ENCODE data around the gene SNRPA. TPM values are rescaled to one million over a fixed set of nuclear protein-coding genes. Genes with fewer than 3 reads are reported as not detected.

The SNRPA gene
- polyA plus RNA-seq, 2 donors = 48.9 to 58.1 TPM

- Histone ChIP-seq H3K9me3 (ENCODE audit: control insufficient read depth in 2 of 2, insufficient read depth in 1 of 2, low read depth in 1 of 2, low read length in 1 of 2) (no peaks in the 10 kb centered on the region), H3K27me3 (ENCODE audit: control insufficient read depth in 1 of 2, insufficient read depth in 2 of 2, low read length in 2 of 2) (no peaks in the 10 kb centered on the region), H3K27ac (ENCODE audit: low read depth in 2 of 2, low read length in 1 of 2) (peak overlapping the region; percentile 76 to 87), H3K4me1 (ENCODE audit: control insufficient read depth in 2 of 2, insufficient read depth in 2 of 2, low read length in 1 of 2) (peaks cover 10 to 16% of the 10 kb centered on the region in 2 donors), H3K4me3 (ENCODE audit: low read depth in 1 of 2, low read length in 2 of 2) (no peak overlapping the region), H3K36me3 (ENCODE audit: control insufficient read depth in 2 of 2, insufficient read depth in 2 of 2, low read length in 1 of 2) (peaks cover 24 to 53% of the 10 kb centered on the region in 2 donors)
- WGBS, 2 donors = 72 to 74% methylated on average over 11 of the region's 11 CpGs
These were observed 15.8 kb upstream of the SNRPA start for GRCh38 chr19:40735013-40735771.

- Histone ChIP-seq H3K27me3 (ENCODE audit: control insufficient read depth in 1 of 2, insufficient read depth in 2 of 2, low read length in 2 of 2) (no peaks in the 10 kb centered on the region), H3K4me1 (ENCODE audit: control insufficient read depth in 2 of 2, insufficient read depth in 2 of 2, low read length in 1 of 2) (peaks cover 13 to 16% of the 10 kb centered on the region in 2 donors), H3K27ac (ENCODE audit: low read depth in 2 of 2, low read length in 1 of 2) (peak overlapping the region; percentile 61 to 70), H3K4me3 (ENCODE audit: low read depth in 1 of 2, low read length in 2 of 2) (no peak overlapping the region), H3K9me3 (ENCODE audit: control insufficient read depth in 2 of 2, insufficient read depth in 1 of 2, low read depth in 1 of 2, low read length in 1 of 2) (no peaks in the 10 kb centered on the region), H3K36me3 (ENCODE audit: control insufficient read depth in 2 of 2, insufficient read depth in 2 of 2, low read length in 1 of 2) (peaks cover 19 to 52% of the 10 kb centered on the region in 2 donors)
- WGBS, 2 donors = 85 to 93% methylated on average over 9 of the region's 9 CpGs
These were observed 14.3 kb upstream of the SNRPA start for GRCh38 chr19:40736661-40737060.

- Histone ChIP-seq H3K27me3 (ENCODE audit: control insufficient read depth in 1 of 2, insufficient read depth in 2 of 2, low read length in 2 of 2) (no peaks in the 10 kb centered on the region), H3K27ac (ENCODE audit: low read depth in 2 of 2, low read length in 1 of 2) (peak overlapping the region in 1 of 2 donors; percentile 70), H3K9me3 (ENCODE audit: control insufficient read depth in 2 of 2, insufficient read depth in 1 of 2, low read depth in 1 of 2, low read length in 1 of 2) (no peaks in the 10 kb centered on the region), H3K4me3 (ENCODE audit: low read depth in 1 of 2, low read length in 2 of 2) (no peak overlapping the region), H3K4me1 (ENCODE audit: control insufficient read depth in 2 of 2, insufficient read depth in 2 of 2, low read length in 1 of 2) (peaks cover 13 to 17% of the 10 kb centered on the region in 2 donors), H3K36me3 (ENCODE audit: control insufficient read depth in 2 of 2, insufficient read depth in 2 of 2, low read length in 1 of 2) (peaks cover 19 to 51% of the 10 kb centered on the region in 2 donors)
- WGBS, 2 donors = 87 to 94% methylated on average over 9 of the region's 9 CpGs
These were observed 13.8 kb upstream of the SNRPA start for GRCh38 chr19:40737102-40737644.

GRCh38 chr19:40739030-40739839 is 11.8 kb upstream of the SNRPA start:
- WGBS, 2 donors = 78 to 79% methylated on average over 22 of the region's 22 CpGs
- H3K27ac ChIP-seq (ENCODE audit: low read depth in 2 of 2, low read length in 1 of 2) = peak overlapping the region; percentile 71 to 75
- H3K4me1 ChIP-seq (ENCODE audit: control insufficient read depth in 2 of 2, insufficient read depth in 2 of 2, low read length in 1 of 2) = peaks cover 15 to 20% of the 10 kb centered on the region in 2 donors
- no peak overlapping the region for H3K4me3 ChIP-seq (ENCODE audit: low read depth in 1 of 2, low read length in 2 of 2)
- peaks cover 9 to 46% of the 10 kb centered on the region in 2 donors for H3K36me3 ChIP-seq (ENCODE audit: control insufficient read depth in 2 of 2, insufficient read depth in 2 of 2, low read length in 1 of 2)
- H3K9me3 ChIP-seq (ENCODE audit: control insufficient read depth in 2 of 2, insufficient read depth in 1 of 2, low read depth in 1 of 2, low read length in 1 of 2) = no peaks in the 10 kb centered on the region
- H3K27me3 ChIP-seq (ENCODE audit: control insufficient read depth in 1 of 2, insufficient read depth in 2 of 2, low read length in 2 of 2) = no peaks in the 10 kb centered on the region

GRCh38 chr19:40739871-40740703 is 10.9 kb upstream of the SNRPA start:
- H3K36me3 ChIP-seq (ENCODE audit: control insufficient read depth in 2 of 2, insufficient read depth in 2 of 2, low read length in 1 of 2) = peaks cover 9 to 47% of the 10 kb centered on the region in 2 donors
- H3K4me3 ChIP-seq (ENCODE audit: low read depth in 1 of 2, low read length in 2 of 2) = no peak overlapping the region
- no peaks in the 10 kb centered on the region for H3K27me3 ChIP-seq (ENCODE audit: control insufficient read depth in 1 of 2, insufficient read depth in 2 of 2, low read length in 2 of 2)
- no peaks in the 10 kb centered on the region for H3K9me3 ChIP-seq (ENCODE audit: control insufficient read depth in 2 of 2, insufficient read depth in 1 of 2, low read depth in 1 of 2, low read length in 1 of 2)
- peak overlapping the region; percentile 71 to 75 for H3K27ac ChIP-seq (ENCODE audit: low read depth in 2 of 2, low read length in 1 of 2)
- WGBS, 2 donors = 65 to 74% methylated on average over 15 to 16 of the region's 16 CpGs
- H3K4me1 ChIP-seq (ENCODE audit: control insufficient read depth in 2 of 2, insufficient read depth in 2 of 2, low read length in 1 of 2) = peaks cover 15 to 18% of the 10 kb centered on the region in 2 donors

GRCh38 chr19:40740747-40741146 is 10.3 kb upstream of the SNRPA start:
- 50 to 58% methylated on average over 6 of the region's 6 CpGs for WGBS, 2 donors

GRCh38 chr19:40741527-40742390 is 9.2 kb upstream of the SNRPA start:
- Histone ChIP-seq H3K9me3 (ENCODE audit: control insufficient read depth in 2 of 2, insufficient read depth in 1 of 2, low read depth in 1 of 2, low read length in 1 of 2) (no peaks in the 10 kb centered on the region), H3K27ac (ENCODE audit: low read depth in 2 of 2, low read length in 1 of 2) (peak overlapping the region; percentile 70 to 72), H3K36me3 (ENCODE audit: control insufficient read depth in 2 of 2, insufficient read depth in 2 of 2, low read length in 1 of 2) (peaks cover 9 to 38% of the 10 kb centered on the region in 2 donors), H3K4me3 (ENCODE audit: low read depth in 1 of 2, low read length in 2 of 2) (no peak overlapping the region), H3K4me1 (ENCODE audit: control insufficient read depth in 2 of 2, insufficient read depth in 2 of 2, low read length in 1 of 2) (peaks cover 12 to 18% of the 10 kb centered on the region in 2 donors), H3K27me3 (ENCODE audit: control insufficient read depth in 1 of 2, insufficient read depth in 2 of 2, low read length in 2 of 2) (no peaks in the 10 kb centered on the region)
- WGBS, 2 donors = 82 to 84% methylated on average over 10 of the region's 10 CpGs

More at GRCh38 chr19:40740747-40741146, 10.3 kb upstream of the SNRPA start:
- Histone ChIP-seq H3K4me1 (ENCODE audit: control insufficient read depth in 2 of 2, insufficient read depth in 2 of 2, low read length in 1 of 2) (peaks cover 12 to 18% of the 10 kb centered on the region in 2 donors), H3K27ac (ENCODE audit: low read depth in 2 of 2, low read length in 1 of 2) (peak overlapping the region; percentile 71 to 75), H3K9me3 (ENCODE audit: control insufficient read depth in 2 of 2, insufficient read depth in 1 of 2, low read depth in 1 of 2, low read length in 1 of 2) (no peaks in the 10 kb centered on the region), H3K36me3 (ENCODE audit: control insufficient read depth in 2 of 2, insufficient read depth in 2 of 2, low read length in 1 of 2) (peaks cover 9 to 41% of the 10 kb centered on the region in 2 donors), H3K27me3 (ENCODE audit: control insufficient read depth in 1 of 2, insufficient read depth in 2 of 2, low read length in 2 of 2) (no peaks in the 10 kb centered on the region), H3K4me3 (ENCODE audit: low read depth in 1 of 2, low read length in 2 of 2) (no peak overlapping the region)

- peak overlapping the region in 1 of 2 donors; percentile 27 for H3K27ac ChIP-seq (ENCODE audit: low read depth in 2 of 2, low read length in 1 of 2)
- no peaks in the 10 kb centered on the region for H3K9me3 ChIP-seq (ENCODE audit: control insufficient read depth in 2 of 2, insufficient read depth in 1 of 2, low read depth in 1 of 2, low read length in 1 of 2)
- peaks cover 2 to 31% of the 10 kb centered on the region in 2 donors for H3K36me3 ChIP-seq (ENCODE audit: control insufficient read depth in 2 of 2, insufficient read depth in 2 of 2, low read length in 1 of 2)
- H3K4me3 ChIP-seq (ENCODE audit: low read depth in 1 of 2, low read length in 2 of 2) = no peak overlapping the region
- H3K4me1 ChIP-seq (ENCODE audit: control insufficient read depth in 2 of 2, insufficient read depth in 2 of 2, low read length in 1 of 2) = peaks cover 12 to 18% of the 10 kb centered on the region in 2 donors
- WGBS, 2 donors = 70 to 76% methylated on average over 17 of the region's 17 CpGs
- H3K27me3 ChIP-seq (ENCODE audit: control insufficient read depth in 1 of 2, insufficient read depth in 2 of 2, low read length in 2 of 2) = no peaks in the 10 kb centered on the region
These were observed 8.5 kb upstream of the SNRPA start for GRCh38 chr19:40742477-40742876.
